ENCODE data around the gene ESPL1. TPM values are rescaled to one million over a fixed set of nuclear protein-coding genes. Genes with fewer than 3 reads are reported as not detected.

ESPL1 gene
- total and polyA plus RNA-seq, 2 experiments from 2014 or later, result 3.3 to 8.5 TPM

- H3K4me3 ChIP-seq, result no peak overlapping the region
- 0 out of 2 replicates have a peak, but pooled peaks cover 7% of the 10 kb centered on the region for H3F3A ChIP-seq (ENCODE audit: insufficient read depth)
- TF ChIP-seq EZH2 (IDR thresholded peaks at IDR 0.05; ENCODE audit: insufficient read depth, poor library complexity, severe bottlenecking) (no peak), EZH2phosphoT487 (IDR thresholded peaks at IDR 0.05; ENCODE audit: insufficient read depth, low read depth) (no peak)
- H4K20me1 ChIP-seq (ENCODE audit: insufficient read depth), result no peaks in the 10 kb centered on the region
- H3K4me2 ChIP-seq (ENCODE audit: unreplicated experiment), result no peak overlapping the region
- in situ Hi-C loops (cut with MboI), result no loop called here
- H3K79me2 ChIP-seq (ENCODE audit: insufficient read depth), result peaks cover 20% of the 10 kb centered on the region
- no peak overlapping the region for H2AFZ ChIP-seq
- no peaks in the 10 kb centered on the region for H3K27me3 ChIP-seq (replicated peaks; ENCODE audit: insufficient read depth)
- H3K27ac ChIP-seq, result no peak overlapping the region
- no peaks in the 10 kb centered on the region for H3K9me2 ChIP-seq (ENCODE audit: insufficient read depth)
- H3K9me3 ChIP-seq (ENCODE audit: low read depth), result no peaks in the 10 kb centered on the region
- WGBS, 2 experiments (ENCODE audit: low coverage in 1 of 2, low lambda C conversion rate in 2 of 2, missing lambda C conversion rate in 2 of 2), result 36 to 49% methylated on average over 4 of the region's 4 CpGs
- H3K36me3 ChIP-seq (ENCODE audit: low read depth), result peaks cover 11% of the 10 kb centered on the region; the same call in 1 of the 2 replicates
- DNase-seq, result no peak
- H3K9ac ChIP-seq, result no peak overlapping the region
- H3K4me1 ChIP-seq (ENCODE audit: insufficient read depth), result no peaks in the 10 kb centered on the region
These were observed 40.2 kb downstream of the ESPL1 start for GRCh38 chr12:53308276-53308675.

DNA sequence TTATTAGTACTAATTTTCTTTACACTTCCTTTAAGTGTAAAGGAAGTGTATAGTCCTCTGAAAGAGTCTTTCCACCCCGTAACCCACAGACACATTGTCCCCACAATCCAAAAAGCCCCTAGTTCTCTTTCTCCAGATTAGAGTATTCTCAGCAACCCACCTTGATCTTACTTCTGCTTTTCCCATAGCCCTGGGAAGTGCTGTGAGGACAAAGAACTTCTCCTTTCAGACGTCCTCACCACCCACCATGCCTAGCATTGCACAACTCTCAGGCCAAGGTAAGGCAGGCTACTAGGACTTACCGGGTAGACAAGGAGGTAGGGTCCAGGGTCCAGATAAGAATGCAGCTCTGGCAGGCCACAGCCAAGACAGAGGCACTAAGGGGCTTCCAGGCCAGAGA lies 45.9 kb downstream of the ESPL1 start:
- H3F3A ChIP-seq (ENCODE audit: insufficient read depth), result no peaks in the 10 kb centered on the region
- H2AFZ ChIP-seq, result no peak overlapping the region
- peaks cover 9% of the 10 kb centered on the region; the same call in 1 of the 2 replicates for H3K36me3 ChIP-seq (ENCODE audit: low read depth)
- DNase-seq, result no peak
- H3K9me2 ChIP-seq (ENCODE audit: insufficient read depth), result no peaks in the 10 kb centered on the region
- in situ Hi-C loops (cut with MboI), result no loop called here
- H3K79me2 ChIP-seq (ENCODE audit: insufficient read depth), result peaks cover 11% of the 10 kb centered on the region
- no peak overlapping the region for H3K9ac ChIP-seq
- H3K4me2 ChIP-seq (ENCODE audit: unreplicated experiment), result no peak overlapping the region
- no peaks in the 10 kb centered on the region for H3K4me1 ChIP-seq (ENCODE audit: insufficient read depth)
- H3K9me3 ChIP-seq (ENCODE audit: low read depth), result no peaks in the 10 kb centered on the region
- TF ChIP-seq EZH2phosphoT487 (IDR thresholded peaks at IDR 0.05; ENCODE audit: insufficient read depth, low read depth) (no peak), EZH2 (IDR thresholded peaks at IDR 0.05; ENCODE audit: insufficient read depth, poor library complexity, severe bottlenecking) (no peak)
- no peak overlapping the region for H3K27ac ChIP-seq
- no peak overlapping the region for H3K4me3 ChIP-seq
- no peaks in the 10 kb centered on the region for H4K20me1 ChIP-seq (ENCODE audit: insufficient read depth)
- 66 to 70% methylated on average over 3 of the region's 3 CpGs for WGBS, 2 experiments (ENCODE audit: low coverage in 1 of 2, low lambda C conversion rate in 2 of 2, missing lambda C conversion rate in 2 of 2)
- no peaks in the 10 kb centered on the region for H3K27me3 ChIP-seq (replicated peaks; ENCODE audit: insufficient read depth)

DNA sequence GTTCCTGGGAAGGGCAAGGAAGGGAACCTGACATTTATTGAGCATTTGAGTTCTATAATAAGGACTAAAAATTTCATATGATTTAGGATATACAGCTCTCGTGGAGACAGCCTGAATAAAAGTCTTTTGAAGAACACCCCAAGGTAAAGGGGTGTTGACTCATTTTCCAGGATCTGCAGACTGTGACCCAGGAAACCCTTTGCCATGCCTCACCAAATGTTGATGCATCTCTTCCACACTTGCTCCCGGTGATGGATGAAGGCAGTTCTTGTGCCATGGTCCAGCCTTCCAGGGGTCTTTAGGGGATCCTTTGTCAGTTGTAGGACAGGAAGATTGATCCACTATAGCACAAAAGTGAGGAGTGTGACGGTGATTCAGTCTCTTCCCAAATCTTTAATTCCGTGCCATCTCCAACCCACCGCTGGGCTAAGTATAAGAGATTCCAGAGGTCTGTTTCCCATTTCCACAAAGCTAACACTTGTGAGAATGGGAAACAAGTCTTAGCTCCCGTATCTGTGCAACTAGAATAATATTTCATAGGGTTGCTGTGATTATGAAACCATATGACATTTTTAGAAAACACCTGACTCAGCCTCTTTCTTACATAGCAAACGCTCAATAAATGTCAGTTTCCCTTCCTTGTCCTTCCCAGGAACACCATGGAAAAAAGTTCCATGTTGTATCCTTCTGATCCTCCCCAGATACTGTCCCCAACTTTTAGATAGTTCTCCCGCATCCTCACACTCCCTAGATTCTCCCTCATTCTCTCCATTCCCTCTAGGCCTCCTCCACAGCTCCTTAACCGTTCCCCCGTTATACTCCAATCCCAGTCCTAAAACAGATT lies 52.5 kb downstream of the ESPL1 start:
- Histone ChIP-seq H3K4me2 (ENCODE audit: unreplicated experiment) (peak overlapping the region; percentile 87), H3K9me2 (ENCODE audit: insufficient read depth) (no peaks in the 10 kb centered on the region), H3K4me1 (ENCODE audit: insufficient read depth) (peaks cover 12% of the 10 kb centered on the region), H3K9me3 (ENCODE audit: low read depth) (no peaks in the 10 kb centered on the region), H3K27me3 (replicated peaks; ENCODE audit: insufficient read depth) (no peaks in the 10 kb centered on the region), H3K36me3 (ENCODE audit: low read depth) (no peaks in the 10 kb centered on the region), H3K27ac (peak overlapping the region; percentile 87), H4K20me1 (ENCODE audit: insufficient read depth) (no peaks in the 10 kb centered on the region), H3F3A (ENCODE audit: insufficient read depth) (peaks cover 15% of the 10 kb centered on the region; the same call in 1 of the 2 replicates), H3K4me3 (peak overlapping the region; percentile 97), H3K79me2 (ENCODE audit: insufficient read depth) (peaks cover 28% of the 10 kb centered on the region), H3K9ac (peak overlapping the region; percentile 82), H2AFZ (peak overlapping the region; percentile 96)
- in situ Hi-C loops (cut with MboI), result no loop called here
- TF ChIP-seq EZH2phosphoT487 (IDR thresholded peaks at IDR 0.05; ENCODE audit: insufficient read depth, low read depth) (no peak), EZH2 (IDR thresholded peaks at IDR 0.05; ENCODE audit: insufficient read depth, poor library complexity, severe bottlenecking) (no peak)
- WGBS, 2 experiments (ENCODE audit: low coverage in 1 of 2, low lambda C conversion rate in 2 of 2, missing lambda C conversion rate in 2 of 2), result 9 to 12% methylated on average over 10 of the region's 10 CpGs
- DNase-seq, result peak; percentile 64

DNA sequence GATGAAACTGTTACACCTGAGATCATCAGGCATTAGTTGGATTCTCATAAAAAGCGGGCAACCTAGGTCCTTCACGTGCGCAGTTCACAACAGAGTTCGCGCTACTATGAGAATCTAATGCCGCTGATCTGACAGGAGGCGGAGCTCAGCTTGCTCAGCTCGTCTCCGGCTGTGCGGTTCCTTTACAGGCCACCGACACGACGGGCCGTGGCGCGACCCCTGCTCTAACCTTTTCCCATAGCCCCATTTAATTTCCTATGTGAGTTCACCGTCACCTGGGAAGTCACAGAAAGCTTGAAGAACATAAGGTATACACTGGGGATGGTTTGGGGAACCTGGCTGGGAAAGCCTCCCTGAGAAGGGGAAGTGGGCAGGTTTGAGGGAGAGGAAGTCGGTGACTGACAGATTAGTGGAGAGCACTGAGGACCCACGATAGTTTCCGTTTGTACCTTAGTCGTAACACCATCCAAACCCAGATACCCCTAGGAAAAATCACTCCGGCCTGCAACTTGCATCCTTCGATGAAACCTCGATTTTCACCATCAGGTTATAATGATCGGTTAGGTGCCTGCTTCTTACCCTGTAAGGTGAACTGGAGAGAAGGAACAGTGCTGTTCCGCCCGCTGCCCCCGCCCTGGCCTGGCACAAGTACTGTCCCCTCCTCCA lies 56.1 kb downstream of the ESPL1 start:
- H3K9me2 ChIP-seq (ENCODE audit: insufficient read depth), result no peaks in the 10 kb centered on the region
- peak overlapping the region; percentile 93 for H2AFZ ChIP-seq
- peaks cover 20% of the 10 kb centered on the region; the same call in 1 of the 2 replicates for H3F3A ChIP-seq (ENCODE audit: insufficient read depth)
- H3K27me3 ChIP-seq (replicated peaks; ENCODE audit: insufficient read depth), result no peaks in the 10 kb centered on the region
- peaks cover 15% of the 10 kb centered on the region for H3K79me2 ChIP-seq (ENCODE audit: insufficient read depth)
- H3K4me2 ChIP-seq (ENCODE audit: unreplicated experiment), result peak overlapping the region; percentile 85
- H3K9me3 ChIP-seq (ENCODE audit: low read depth), result no peaks in the 10 kb centered on the region
- H3K36me3 ChIP-seq (ENCODE audit: low read depth), result no peaks in the 10 kb centered on the region
- in situ Hi-C loops (cut with MboI), result no loop called here
- H4K20me1 ChIP-seq (ENCODE audit: insufficient read depth), result no peaks in the 10 kb centered on the region
- 56% methylated on average over 28 of the region's 28 CpGs for WGBS, 2 experiments (ENCODE audit: low coverage in 1 of 2, low lambda C conversion rate in 2 of 2, missing lambda C conversion rate in 2 of 2)
- H3K9ac ChIP-seq, result peak overlapping the region; percentile 89
- no peak for DNase-seq
- H3K4me1 ChIP-seq (ENCODE audit: insufficient read depth), result peaks cover 12% of the 10 kb centered on the region
- no peak for TF ChIP-seq EZH2phosphoT487 (IDR thresholded peaks at IDR 0.05; ENCODE audit: insufficient read depth, low read depth)
- no peak for TF ChIP-seq EZH2 (IDR thresholded peaks at IDR 0.05; ENCODE audit: insufficient read depth, poor library complexity, severe bottlenecking)
- H3K27ac ChIP-seq, result peak overlapping the region; percentile 68
- peak overlapping the region; percentile 87 for H3K4me3 ChIP-seq
